Naive thymus-derived CD4-positive, alpha-beta T cell (primary cell): Measurements from ENCODE around the gene PITX3. TPM values are rescaled to one million over a fixed set of nuclear protein-coding genes. Genes with fewer than 3 reads are reported as not detected.
A peak's percentile ranks its signal among the peaks of the same experiment; 100 is the strongest.

Experiments
- ATAC-seq: fragments of 150-1000 bp; cut with Tn5 transposase; 2 replicates; pipeline ENCODE4 v1.10.0; 2021; ENCODE audit warnings: mild to moderate bottlenecking, moderate library complexity
- CTCF ChIA-PET: fragments of 350-600 bp; sonication (Branson Sonifier 250); formaldehyde crosslinking; loops from one replicate; lab custom pipeline; 2021; ENCODE audit warnings: antibody characterized with exemption; lab: Charles Lee
- POLR2A ChIA-PET: fragments of 350-600 bp; sonication (Branson Sonifier 250); formaldehyde crosslinking; loops from one replicate; lab custom pipeline; 2021; ENCODE audit warnings: antibody characterized with exemption, inconsistent platforms; lab: Charles Lee
- DNase-seq, 9 donors: peaks; one replicate each; pipeline versions ENCODE4 v3.0.0 to v3.0.0-alpha.2; 2020 to 2022; ENCODE audit warnings: mixed read lengths in 1 of 9
- H3K27ac ChIP-seq: one replicate; pipeline ENCODE4 v1.7.0; 2013; ENCODE audit warnings: mild to moderate bottlenecking, low read depth, low read length, moderate library complexity
- H3K27me3 ChIP-seq, 2 donors: one replicate each; pipeline ENCODE4 v1.7.0; 2013; ENCODE audit warnings: low read length in 2 of 2, mild to moderate bottlenecking in 2 of 2, moderate library complexity in 2 of 2; ENCODE audit not compliant: control insufficient read depth in 2 of 2, insufficient read depth in 2 of 2
- H3K36me3 ChIP-seq, 3 experiments: 1 replicate in 2 of 3; 2 replicates in 1 of 3; pipeline ENCODE4 v1.7.0; 2013; ENCODE audit warnings: low read length in 3 of 3, mild to moderate bottlenecking in 3 of 3, moderate library complexity in 1 of 3; ENCODE audit not compliant: insufficient read depth in 3 of 3, control insufficient read depth in 2 of 3
- H3K4me1 ChIP-seq, 2 donors: one replicate each; pipeline ENCODE4 v1.7.0; 2013; ENCODE audit warnings: low read length in 2 of 2, mild to moderate bottlenecking in 2 of 2, moderate library complexity in 1 of 2; ENCODE audit not compliant: control insufficient read depth in 2 of 2, insufficient read depth in 2 of 2
- H3K4me3 ChIP-seq: 2 replicates; pipeline ENCODE4 v1.7.0; 2013; ENCODE audit warnings: mild to moderate bottlenecking, low read length
- H3K9me3 ChIP-seq, 3 experiments: 1 replicate in 2 of 3; 2 replicates in 1 of 3; pipeline ENCODE4 v1.7.0; 2013; ENCODE audit warnings: low read length in 3 of 3; ENCODE audit not compliant: control insufficient read depth in 2 of 3
- H3K27ac Mint-ChIP-seq, 9 donors: one replicate each; pipeline ENCODE4 v1.8.0; 2020 to 2022; ENCODE audit warnings: mixed read lengths in 9 of 9, mild to moderate bottlenecking in 8 of 9, moderate library complexity in 5 of 9, inconsistent platforms in 2 of 9
- H3K27me3 Mint-ChIP-seq, 5 donors: one replicate each; pipeline ENCODE4 v1.8.0; 2021 to 2022; ENCODE audit warnings: mixed read lengths in 5 of 5, mild to moderate bottlenecking in 1 of 5
- H3K36me3 Mint-ChIP-seq, 5 donors: one replicate each; pipeline ENCODE4 v1.8.0; 2020 to 2022; ENCODE audit warnings: mixed read lengths in 5 of 5, mild to moderate bottlenecking in 3 of 5, inconsistent platforms in 1 of 5
- H3K4me1 Mint-ChIP-seq, 7 donors: one replicate each; pipeline ENCODE4 v1.8.0; 2020 to 2022; ENCODE audit warnings: mixed read lengths in 7 of 7, mild to moderate bottlenecking in 3 of 7, inconsistent platforms in 1 of 7
- H3K4me3 Mint-ChIP-seq, 10 donors: one replicate each; pipeline ENCODE4 v1.8.0; 2020 to 2022; ENCODE audit warnings: mild to moderate bottlenecking in 10 of 10, mixed read lengths in 10 of 10, moderate library complexity in 6 of 10, inconsistent platforms in 2 of 10
- H3K9me3 Mint-ChIP-seq, 11 donors: one replicate each; pipeline ENCODE4 v1.8.0; 2020 to 2022; ENCODE audit warnings: mixed read lengths in 11 of 11, mild to moderate bottlenecking in 4 of 11, inconsistent platforms in 1 of 11, moderate library complexity in 1 of 11
- intact Hi-C, 2 donors: fragments of 100-400 bp; cut with micrococcal nuclease; formaldehyde crosslinking; loops; one replicate each; pipeline ENCODE4 v1.15.1; 2023
- polyA plus RNA-seq, 2 donors: library from polyadenylated mRNA; unstranded; fragments of 300-500 nt; fragmentation: Illumina TruSeq; gene quantifications; one replicate each; pipeline ENCODE4 v1.2.3, GENCODE V29; 2021
- total RNA-seq, 6 experiments: library from RNA in 5 of 6; stranded (reverse) in 5 of 6; gene quantifications; 1 replicate in 5 of 6; 2 replicates in 1 of 6; pipeline ENCODE4 v1.2.3 and lab custom pipeline; 2021 to 2026

Gene PITX3
- total and polyA plus RNA-seq, 7 experiments from 2014 or later: not detected

DNA sequence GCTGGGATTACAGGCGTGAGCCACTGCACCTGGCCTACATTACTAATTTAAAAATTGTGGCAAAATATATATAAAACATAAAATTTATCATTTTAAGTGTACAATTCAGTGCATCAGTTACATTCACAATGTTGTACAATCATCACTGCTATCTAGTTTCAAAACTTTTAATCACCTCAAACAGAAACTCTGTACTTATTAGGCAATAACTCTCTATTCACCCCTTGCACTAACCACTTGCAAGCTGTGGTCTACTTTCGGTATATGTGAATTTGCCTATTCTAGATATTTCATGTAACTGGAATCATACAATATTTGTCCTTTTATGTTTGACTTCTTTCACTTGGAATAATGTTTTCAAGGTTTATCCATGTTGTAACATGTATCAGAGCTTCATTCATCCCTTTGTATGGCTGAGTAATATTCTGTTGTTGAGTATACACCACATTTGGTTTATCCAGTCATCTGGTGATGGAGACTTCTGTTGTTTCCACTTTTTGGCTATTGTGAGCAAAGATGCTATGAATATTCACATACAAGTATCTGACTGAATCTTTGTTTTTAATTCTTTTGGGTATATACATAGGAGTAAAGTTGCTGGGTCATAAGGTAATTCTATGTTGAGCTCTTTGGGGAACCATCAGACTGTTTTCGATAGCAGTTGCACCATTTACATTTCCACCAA lies 29.6 kb downstream of the PITX3 start:
- no peak for ATAC-seq
- H3K27me3 Mint-ChIP-seq: peaks cover 0 to 14% (median 0%) of the 10 kb centered on the region in 5 donors
- POLR2A ChIA-PET: no interaction called here

DNA sequence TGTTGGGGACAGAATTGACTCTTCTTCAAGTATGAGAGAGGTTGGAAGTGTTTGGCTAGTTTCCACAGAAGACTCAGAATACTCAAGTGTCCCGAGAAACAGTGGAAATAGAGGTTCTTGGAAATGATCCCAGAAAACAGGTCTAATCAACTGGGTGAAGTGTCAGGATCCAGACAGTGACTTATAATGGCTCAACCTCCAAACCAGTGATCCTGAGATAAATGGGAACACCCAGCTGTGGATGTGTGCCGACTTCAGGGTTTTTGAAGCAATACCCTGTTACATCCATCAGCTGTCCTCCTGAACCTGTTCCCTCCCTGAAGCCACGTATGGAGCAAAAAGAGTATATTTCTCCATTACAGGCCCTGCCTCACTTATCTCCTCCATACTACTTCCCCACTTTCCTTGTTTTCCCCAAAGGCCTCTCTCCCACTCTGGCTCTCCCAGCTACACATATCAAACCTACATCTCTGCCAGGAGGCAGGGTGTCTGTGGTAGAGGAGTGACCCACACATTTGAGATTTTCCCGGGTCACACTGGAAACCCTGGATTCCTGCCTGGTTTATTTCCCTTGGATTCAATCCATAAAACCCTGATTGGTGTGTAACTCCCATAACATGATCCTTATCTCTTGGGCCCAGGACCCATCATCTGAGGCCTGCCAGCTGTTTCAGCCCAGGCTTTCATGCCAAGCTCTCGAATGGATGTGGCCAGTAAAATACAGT lies 32.8 kb downstream of the PITX3 start:
- Histone ChIP-seq H3K36me3 (no peaks in the 10 kb centered on the region), H3K9me3 (peaks cover 0 to 10% (median 0%) of the 10 kb centered on the region in 3 experiments), H3K27me3 (no peaks in the 10 kb centered on the region), H3K4me3 (no peak overlapping the region), H3K4me1 (no peaks in the 10 kb centered on the region), H3K27ac (no peak overlapping the region)
- peaks cover 0 to 7% (median 0%) of the 10 kb centered on the region in 5 donors for H3K27me3 Mint-ChIP-seq
- peak overlapping the region in 1 of 9 donors; percentile 30 for H3K27ac Mint-ChIP-seq
- H3K4me1 Mint-ChIP-seq: no peaks in the 10 kb centered on the region
- ATAC-seq: no peak
- no peak overlapping the region for H3K4me3 Mint-ChIP-seq
- CTCF ChIA-PET: no interaction called here
- DNase-seq: no peak
- peaks cover 0 to 13% (median 5%) of the 10 kb centered on the region in 11 donors for H3K9me3 Mint-ChIP-seq
- peaks cover 0 to 4% (median 2%) of the 10 kb centered on the region in 5 donors for H3K36me3 Mint-ChIP-seq
- intact Hi-C loops: no loop called here
- POLR2A ChIA-PET: no interaction called here

More for the DNA sequence above, 29.6 kb downstream of the PITX3 start:
- Histone ChIP-seq H3K27ac (no peak overlapping the region), H3K27me3 (no peaks in the 10 kb centered on the region), H3K4me3 (no peak overlapping the region), H3K4me1 (no peaks in the 10 kb centered on the region), H3K36me3 (no peaks in the 10 kb centered on the region), H3K9me3 (no peaks in the 10 kb centered on the region)
- CTCF ChIA-PET: no interaction called here
- Mint-ChIP-seq H3K36me3 (peaks cover 0 to 4% (median 0%) of the 10 kb centered on the region in 5 donors), H3K4me1 (no peaks in the 10 kb centered on the region), H3K27ac (no peak overlapping the region), H3K9me3 (peaks cover 0 to 3% (median 0%) of the 10 kb centered on the region in 11 donors), H3K4me3 (no peak overlapping the region)
- intact Hi-C loops: no loop called here
- DNase-seq: no peak

GRCh38 chr10:102202386-102202785 lies 38.9 kb downstream of the PITX3 start:
- ATAC-seq (no peak), DNase-seq (no peak)
- Mint-ChIP-seq H3K27ac (peak overlapping the region in 2 of 9 donors; percentile 23 to 42), H3K4me1 (peaks cover 0 to 9% (median 0%) of the 10 kb centered on the region in 7 donors), H3K36me3 (peaks cover 0 to 5% (median 3%) of the 10 kb centered on the region in 5 donors), H3K9me3 (peaks cover 0 to 16% (median 5%) of the 10 kb centered on the region in 11 donors), H3K4me3 (peak overlapping the region in 1 of 10 donors; percentile 13), H3K27me3 (peaks cover 0 to 9% (median 0%) of the 10 kb centered on the region in 5 donors)
- intact Hi-C loops: no loop called here
- CTCF ChIA-PET: no interaction called here
- POLR2A ChIA-PET: no interaction called here
- peaks cover 0 to 10% (median 0%) of the 10 kb centered on the region in 3 experiments for H3K9me3 ChIP-seq
- H3K4me3 ChIP-seq: no peak overlapping the region
- H3K36me3 ChIP-seq: no peaks in the 10 kb centered on the region
- no peak overlapping the region for H3K27ac ChIP-seq
- H3K4me1 ChIP-seq: no peaks in the 10 kb centered on the region
- no peaks in the 10 kb centered on the region for H3K27me3 ChIP-seq

DNA sequence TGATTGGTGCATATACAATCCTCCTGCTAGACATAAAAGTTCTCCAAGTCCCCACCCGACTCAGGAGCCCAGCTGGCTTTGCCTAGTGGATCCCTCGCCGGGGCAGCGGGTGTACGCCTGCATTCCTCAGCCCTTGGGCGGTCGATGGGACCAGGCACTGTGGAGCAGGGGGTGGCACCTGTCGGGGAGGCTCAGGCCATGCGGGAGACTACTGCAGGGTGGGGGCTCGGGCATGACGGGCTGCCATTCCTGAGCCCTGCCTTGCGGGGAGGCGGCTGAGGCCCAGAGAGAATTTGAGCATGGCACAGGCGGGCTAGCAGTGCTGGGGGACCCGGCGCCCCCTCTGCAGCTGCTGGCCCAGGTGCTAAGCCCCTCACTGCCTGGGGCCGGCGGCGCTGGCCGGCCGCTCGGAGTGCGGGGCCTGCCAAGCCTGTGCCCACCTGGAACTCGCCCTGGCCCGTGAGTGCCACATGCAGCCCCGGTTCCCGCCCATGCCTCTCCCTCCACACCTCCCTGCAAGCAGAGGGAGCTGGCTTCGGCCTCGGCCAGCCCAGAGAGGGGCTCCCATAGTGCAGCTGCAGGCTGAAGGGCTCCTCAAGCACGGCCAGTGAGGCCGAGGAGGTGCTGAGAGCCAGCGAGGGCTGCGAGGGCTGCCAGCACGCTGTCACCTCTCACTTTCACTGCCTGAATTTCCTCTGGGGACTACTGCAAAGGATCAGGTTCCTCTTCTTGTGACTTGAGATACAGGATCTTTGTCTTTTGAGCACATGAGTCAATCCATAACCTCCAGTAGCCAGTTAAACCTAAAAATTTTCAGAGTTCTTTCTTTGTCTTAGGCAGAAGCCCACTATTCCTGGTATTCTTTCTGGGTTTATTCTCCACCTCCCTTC lies 40.3 kb downstream of the PITX3 start:
- DNase-seq: no peak
- Histone ChIP-seq H3K9me3 (peaks cover 0 to 10% (median 0%) of the 10 kb centered on the region in 3 experiments), H3K27ac (no peak overlapping the region), H3K27me3 (no peaks in the 10 kb centered on the region), H3K36me3 (no peaks in the 10 kb centered on the region), H3K4me1 (no peaks in the 10 kb centered on the region), H3K4me3 (no peak overlapping the region)
- H3K27ac Mint-ChIP-seq: no peak overlapping the region
- intact Hi-C loops: no loop called here
- peaks cover 0 to 9% (median 0%) of the 10 kb centered on the region in 7 donors for H3K4me1 Mint-ChIP-seq
- ATAC-seq: no peak
- peaks cover 0 to 5% (median 3%) of the 10 kb centered on the region in 5 donors for H3K36me3 Mint-ChIP-seq
- no peak overlapping the region for H3K4me3 Mint-ChIP-seq
- H3K27me3 Mint-ChIP-seq: peaks cover 0 to 9% (median 0%) of the 10 kb centered on the region in 5 donors
- ChIA-PET CTCF (no interaction called here), POLR2A (interaction anchor here (0.6 kb wide), 1 partner anchor 520 kb away, joined by 3 read pairs; no protein-coding TSS in a partner anchor)
- peaks cover 0 to 16% (median 5%) of the 10 kb centered on the region in 11 donors for H3K9me3 Mint-ChIP-seq

GRCh38 chr10:102198027-102198426 lies 43.3 kb downstream of the PITX3 start:
- intact Hi-C loops: no loop called here
- Histone ChIP-seq H3K9me3 (no peaks in the 10 kb centered on the region), H3K4me3 (no peak overlapping the region), H3K27me3 (no peaks in the 10 kb centered on the region), H3K4me1 (no peaks in the 10 kb centered on the region), H3K27ac (no peak overlapping the region), H3K36me3 (no peaks in the 10 kb centered on the region)
- ATAC-seq (no peak), DNase-seq (no peak)
- ChIA-PET POLR2A (no interaction called here), CTCF (no interaction called here)
- peaks cover 0 to 6% (median 0%) of the 10 kb centered on the region in 11 donors for H3K9me3 Mint-ChIP-seq
- peaks cover 0 to 5% (median 0%) of the 10 kb centered on the region in 5 donors for H3K36me3 Mint-ChIP-seq
- H3K4me1 Mint-ChIP-seq: peaks cover 0 to 8% (median 0%) of the 10 kb centered on the region in 7 donors
- peaks cover 0 to 5% (median 0%) of the 10 kb centered on the region in 5 donors for H3K27me3 Mint-ChIP-seq
- H3K27ac Mint-ChIP-seq: no peak overlapping the region
- no peak overlapping the region for H3K4me3 Mint-ChIP-seq

GRCh38 chr10:102196893-102197292 lies 44.4 kb downstream of the PITX3 start:
- no peaks in the 10 kb centered on the region for H3K4me1 ChIP-seq
- no peak overlapping the region for H3K27ac ChIP-seq
- Mint-ChIP-seq H3K27me3 (no peaks in the 10 kb centered on the region), H3K4me3 (no peak overlapping the region), H3K27ac (no peak overlapping the region), H3K9me3 (peaks cover 0 to 12% (median 4%) of the 10 kb centered on the region in 11 donors), H3K36me3 (peaks cover 0 to 9% (median 0%) of the 10 kb centered on the region in 5 donors), H3K4me1 (no peaks in the 10 kb centered on the region)
- no peak overlapping the region for H3K4me3 ChIP-seq
- ATAC-seq (no peak), DNase-seq (no peak)
- no peaks in the 10 kb centered on the region for H3K9me3 ChIP-seq
- H3K27me3 ChIP-seq: no peaks in the 10 kb centered on the region
- ChIA-PET POLR2A (no interaction called here), CTCF (no interaction called here)
- intact Hi-C loops: no loop called here
- H3K36me3 ChIP-seq: no peaks in the 10 kb centered on the region
